Suprapubic skin (tissue), 4 donors: ENCODE data around the gene CLNK.

Experiments
- EP300 ChIP-seq: sonication (generic); formaldehyde crosslinking; IDR thresholded peaks from one replicate; pipeline ENCODE4 v1.6.1; 2017; ENCODE audit warnings: antibody characterized with exemption
- POLR2A ChIP-seq, 2 donors: fragments of 450-650 bp; IDR thresholded peaks; one replicate each; pipeline ENCODE4 v1.6.1; 2017; ENCODE audit warnings: antibody characterized with exemption in 2 of 2, mild to moderate bottlenecking in 2 of 2, moderate library complexity in 2 of 2
- POLR2AphosphoS5 ChIP-seq, 3 donors: sonication (generic); formaldehyde crosslinking; IDR thresholded peaks; one replicate each; pipeline ENCODE4 v1.6.1; 2017; ENCODE audit warnings: antibody characterized with exemption in 3 of 3
- TF ChIP-seq, protein P1 (sequence below), 2 donors: fragments of 200-600 bp in 1 of 2; fragments of 450-650 bp in 1 of 2; sonication (generic) in 1 of 2; IDR thresholded peaks; one replicate each; pipeline ENCODE4 v1.5.1; 2016 to 2019; ENCODE audit warnings: antibody characterized with exemption in 2 of 2, mild to moderate bottlenecking in 1 of 2, moderate library complexity in 1 of 2

- TF ChIP-seq, protein P1, sequence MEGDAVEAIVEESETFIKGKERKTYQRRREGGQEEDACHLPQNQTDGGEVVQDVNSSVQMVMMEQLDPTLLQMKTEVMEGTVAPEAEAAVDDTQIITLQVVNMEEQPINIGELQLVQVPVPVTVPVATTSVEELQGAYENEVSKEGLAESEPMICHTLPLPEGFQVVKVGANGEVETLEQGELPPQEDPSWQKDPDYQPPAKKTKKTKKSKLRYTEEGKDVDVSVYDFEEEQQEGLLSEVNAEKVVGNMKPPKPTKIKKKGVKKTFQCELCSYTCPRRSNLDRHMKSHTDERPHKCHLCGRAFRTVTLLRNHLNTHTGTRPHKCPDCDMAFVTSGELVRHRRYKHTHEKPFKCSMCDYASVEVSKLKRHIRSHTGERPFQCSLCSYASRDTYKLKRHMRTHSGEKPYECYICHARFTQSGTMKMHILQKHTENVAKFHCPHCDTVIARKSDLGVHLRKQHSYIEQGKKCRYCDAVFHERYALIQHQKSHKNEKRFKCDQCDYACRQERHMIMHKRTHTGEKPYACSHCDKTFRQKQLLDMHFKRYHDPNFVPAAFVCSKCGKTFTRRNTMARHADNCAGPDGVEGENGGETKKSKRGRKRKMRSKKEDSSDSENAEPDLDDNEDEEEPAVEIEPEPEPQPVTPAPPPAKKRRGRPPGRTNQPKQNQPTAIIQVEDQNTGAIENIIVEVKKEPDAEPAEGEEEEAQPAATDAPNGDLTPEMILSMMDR (IDR thresholded peaks at IDR 0.05), result no peak
- TF ChIP-seq POLR2AphosphoS5 (IDR thresholded peaks at IDR 0.05) (no peak), POLR2A (IDR thresholded peaks at IDR 0.05) (no peak), EP300 (no peak)
These were observed 61.3 kb downstream of the CLNK start for GRCh38 chr4:10623241-10623640.
